Measurements from ENCODE around the gene TGFB1.
A peak's percentile ranks its signal among the peaks of the same experiment; 100 is the strongest.

Gene TGFB1

DNA sequence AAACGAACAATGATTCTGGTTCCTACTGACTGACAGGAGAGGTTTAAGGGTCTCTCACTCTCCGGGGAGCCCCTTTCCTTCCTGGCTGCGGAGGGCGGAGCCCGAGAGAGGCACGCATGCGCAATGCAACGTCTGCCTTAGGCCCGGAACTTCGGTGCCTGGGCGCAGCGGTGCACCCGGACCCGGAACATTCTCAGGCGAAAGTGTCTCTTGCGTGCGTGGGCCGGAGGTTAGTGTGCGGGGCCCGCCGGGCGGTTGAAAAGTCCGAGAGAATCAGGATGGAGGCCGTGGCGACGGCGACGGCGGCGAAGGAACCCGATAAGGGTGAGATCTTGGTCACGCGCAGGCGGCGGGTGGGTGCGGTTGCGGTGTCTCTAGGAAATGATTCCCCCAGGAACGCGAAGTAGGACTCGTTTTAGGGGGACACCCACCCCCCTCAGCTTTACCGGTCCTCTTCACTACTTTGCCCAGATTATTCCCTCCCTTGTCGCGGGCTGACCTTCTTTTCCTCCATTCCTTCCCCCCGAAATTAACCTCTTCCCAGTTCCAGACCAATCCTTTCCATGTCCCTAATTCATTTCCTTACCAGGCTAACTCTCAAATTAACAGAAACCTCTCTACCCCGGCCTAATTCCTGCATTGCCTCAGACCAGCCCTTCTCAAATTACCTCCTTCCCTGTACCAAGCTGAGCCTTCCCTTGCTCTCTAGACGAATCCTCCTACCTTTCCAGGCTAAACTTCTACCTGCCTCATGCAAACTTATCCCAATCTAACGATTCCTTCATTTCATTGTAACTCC, 43.5 kb downstream of the TGFB1 start, which contains the start of gene CCDC97:
CCDC97 (plus strand) TSS at position 140 of the 799 bp plus-strand sequence; CDS start at position 279, 139 bp downstream.
- TF ChIP-seq, protein P1, sequence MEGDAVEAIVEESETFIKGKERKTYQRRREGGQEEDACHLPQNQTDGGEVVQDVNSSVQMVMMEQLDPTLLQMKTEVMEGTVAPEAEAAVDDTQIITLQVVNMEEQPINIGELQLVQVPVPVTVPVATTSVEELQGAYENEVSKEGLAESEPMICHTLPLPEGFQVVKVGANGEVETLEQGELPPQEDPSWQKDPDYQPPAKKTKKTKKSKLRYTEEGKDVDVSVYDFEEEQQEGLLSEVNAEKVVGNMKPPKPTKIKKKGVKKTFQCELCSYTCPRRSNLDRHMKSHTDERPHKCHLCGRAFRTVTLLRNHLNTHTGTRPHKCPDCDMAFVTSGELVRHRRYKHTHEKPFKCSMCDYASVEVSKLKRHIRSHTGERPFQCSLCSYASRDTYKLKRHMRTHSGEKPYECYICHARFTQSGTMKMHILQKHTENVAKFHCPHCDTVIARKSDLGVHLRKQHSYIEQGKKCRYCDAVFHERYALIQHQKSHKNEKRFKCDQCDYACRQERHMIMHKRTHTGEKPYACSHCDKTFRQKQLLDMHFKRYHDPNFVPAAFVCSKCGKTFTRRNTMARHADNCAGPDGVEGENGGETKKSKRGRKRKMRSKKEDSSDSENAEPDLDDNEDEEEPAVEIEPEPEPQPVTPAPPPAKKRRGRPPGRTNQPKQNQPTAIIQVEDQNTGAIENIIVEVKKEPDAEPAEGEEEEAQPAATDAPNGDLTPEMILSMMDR (IDR thresholded peaks at IDR 0.05; ENCODE audit: extremely low read depth, missing control alignments), result no peak
- DNase-seq (ENCODE audit: low spot score), result peak; percentile 93

DNA sequence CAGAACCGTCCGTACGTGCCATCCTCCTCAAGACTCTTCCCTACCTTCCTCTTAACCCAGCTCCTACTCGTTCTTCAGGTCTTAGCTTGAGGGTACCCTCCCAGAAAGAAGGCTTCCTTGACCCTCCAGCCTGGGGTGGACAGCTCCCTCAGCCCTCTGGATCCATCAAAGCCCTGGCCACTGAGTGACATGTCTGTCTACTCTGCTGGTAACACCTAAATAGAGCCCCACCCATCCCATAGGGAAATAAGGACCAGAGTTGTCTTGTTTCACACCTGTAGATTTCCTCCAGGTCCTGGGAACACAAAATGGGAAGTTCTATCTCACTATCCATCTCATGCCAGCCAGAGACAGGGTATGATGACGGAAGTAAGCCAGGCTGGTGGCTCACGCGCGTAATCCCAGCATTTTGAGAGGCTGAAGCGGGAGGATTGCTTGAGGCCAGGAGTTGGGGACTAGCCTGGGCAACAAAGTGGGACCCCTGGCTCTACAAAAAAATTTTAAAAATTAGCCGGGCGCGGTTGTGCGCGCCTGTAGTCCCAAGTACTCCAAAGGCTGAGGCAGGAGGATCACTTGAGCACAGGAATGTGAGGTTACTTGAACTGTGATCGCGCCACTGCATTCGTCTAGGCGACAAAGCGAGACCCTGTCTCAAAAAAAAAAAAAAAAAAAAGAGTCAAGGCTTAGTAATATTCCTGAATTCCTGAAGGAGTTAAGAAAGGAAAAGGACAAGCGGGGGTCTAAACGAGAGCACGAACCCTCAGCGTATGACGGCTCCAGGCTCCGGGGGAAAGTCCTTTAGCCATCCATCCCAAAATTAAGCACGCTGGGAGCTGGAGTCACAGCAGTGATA, 44.3 kb downstream of the TGFB1 start:
- no peak for DNase-seq (ENCODE audit: low spot score)
- TF ChIP-seq, protein P1 (IDR thresholded peaks at IDR 0.05; ENCODE audit: extremely low read depth, missing control alignments), result no peak

DNA sequence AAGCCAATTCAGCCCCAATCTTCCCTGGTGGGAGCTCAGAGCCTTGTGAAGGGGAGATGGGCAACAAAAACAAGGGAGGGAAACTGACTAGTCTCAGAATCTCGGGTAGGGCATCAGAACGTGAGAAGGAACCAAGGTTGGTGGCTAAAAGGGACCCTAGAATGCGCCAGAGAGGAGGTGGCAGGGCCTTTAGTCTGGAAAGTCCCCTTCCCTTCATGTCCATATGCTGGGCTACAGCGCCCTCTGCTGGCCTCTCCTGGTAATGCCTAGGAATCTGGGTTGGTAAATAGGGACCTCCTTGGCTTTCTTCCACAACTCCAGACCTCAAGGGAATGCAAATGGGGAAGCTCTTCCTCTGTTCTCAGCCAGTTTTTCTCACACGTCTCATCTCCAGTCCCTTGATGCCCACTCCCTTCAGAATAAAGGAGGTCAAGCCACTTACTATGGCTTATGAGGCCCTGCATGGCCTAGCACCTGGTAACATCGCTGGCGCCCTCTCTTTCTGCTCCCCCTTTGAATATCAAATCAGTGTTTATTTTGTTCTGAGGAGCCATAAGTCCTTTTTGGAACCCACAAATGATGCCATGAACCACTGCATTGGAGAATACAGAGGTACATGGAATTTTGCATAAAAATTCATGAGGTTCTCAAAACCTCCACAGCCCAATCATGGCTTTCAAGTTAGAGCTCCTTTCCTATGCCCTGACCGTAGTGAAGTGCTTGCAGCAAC, 45.1 kb downstream of the TGFB1 start:
- TF ChIP-seq, protein P1 (IDR thresholded peaks at IDR 0.05; ENCODE audit: extremely low read depth, missing control alignments), result peak; percentile 98
- peak; percentile 83 for DNase-seq (ENCODE audit: low spot score)

- TF ChIP-seq, protein P1 (IDR thresholded peaks at IDR 0.05; ENCODE audit: extremely low read depth, missing control alignments), result no peak
- no peak for DNase-seq (ENCODE audit: low spot score)
Measured at GRCh38 chr19:41307954-41308449, 45.7 kb downstream of the TGFB1 start.

DNA sequence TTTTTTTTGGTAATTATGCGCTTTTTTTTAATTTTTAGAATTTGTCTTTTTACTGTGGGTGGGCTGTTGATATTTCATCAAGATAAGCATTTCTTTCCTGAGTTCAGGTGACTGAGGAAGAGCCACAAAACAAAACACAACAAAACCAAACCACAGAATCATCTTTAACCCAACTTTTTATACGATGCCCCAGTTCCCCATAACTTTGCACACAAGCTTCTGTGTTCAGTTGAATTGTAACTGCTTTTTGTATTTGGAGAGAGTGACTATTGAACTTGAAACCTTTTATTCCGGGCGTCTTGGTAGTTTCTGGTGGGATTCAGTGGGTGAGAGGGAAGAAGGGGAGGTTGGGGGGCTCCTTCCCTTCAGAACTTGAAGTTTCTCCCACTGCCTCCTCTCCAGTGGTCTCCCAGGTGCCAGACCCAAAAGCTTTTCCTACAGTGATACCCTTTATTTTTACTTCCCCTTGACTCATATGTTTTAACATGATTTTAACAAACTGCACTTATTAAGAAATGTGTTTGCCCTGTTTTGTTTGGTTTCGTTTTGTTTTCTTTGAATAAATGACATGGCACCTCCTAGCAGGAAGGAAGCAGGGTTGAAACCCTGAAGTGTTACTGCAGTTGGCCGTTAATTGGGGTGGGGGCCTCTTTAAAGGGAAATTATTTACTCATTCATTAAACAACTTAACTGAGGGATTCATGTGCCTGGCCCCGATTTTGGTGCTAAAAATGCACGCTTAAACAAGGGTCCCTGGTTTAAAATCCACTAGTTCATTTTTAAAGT, 46.4 kb downstream of the TGFB1 start:
- no peak for DNase-seq (ENCODE audit: low spot score)
- TF ChIP-seq, protein P1 (IDR thresholded peaks at IDR 0.05; ENCODE audit: extremely low read depth, missing control alignments), result no peak

DNA sequence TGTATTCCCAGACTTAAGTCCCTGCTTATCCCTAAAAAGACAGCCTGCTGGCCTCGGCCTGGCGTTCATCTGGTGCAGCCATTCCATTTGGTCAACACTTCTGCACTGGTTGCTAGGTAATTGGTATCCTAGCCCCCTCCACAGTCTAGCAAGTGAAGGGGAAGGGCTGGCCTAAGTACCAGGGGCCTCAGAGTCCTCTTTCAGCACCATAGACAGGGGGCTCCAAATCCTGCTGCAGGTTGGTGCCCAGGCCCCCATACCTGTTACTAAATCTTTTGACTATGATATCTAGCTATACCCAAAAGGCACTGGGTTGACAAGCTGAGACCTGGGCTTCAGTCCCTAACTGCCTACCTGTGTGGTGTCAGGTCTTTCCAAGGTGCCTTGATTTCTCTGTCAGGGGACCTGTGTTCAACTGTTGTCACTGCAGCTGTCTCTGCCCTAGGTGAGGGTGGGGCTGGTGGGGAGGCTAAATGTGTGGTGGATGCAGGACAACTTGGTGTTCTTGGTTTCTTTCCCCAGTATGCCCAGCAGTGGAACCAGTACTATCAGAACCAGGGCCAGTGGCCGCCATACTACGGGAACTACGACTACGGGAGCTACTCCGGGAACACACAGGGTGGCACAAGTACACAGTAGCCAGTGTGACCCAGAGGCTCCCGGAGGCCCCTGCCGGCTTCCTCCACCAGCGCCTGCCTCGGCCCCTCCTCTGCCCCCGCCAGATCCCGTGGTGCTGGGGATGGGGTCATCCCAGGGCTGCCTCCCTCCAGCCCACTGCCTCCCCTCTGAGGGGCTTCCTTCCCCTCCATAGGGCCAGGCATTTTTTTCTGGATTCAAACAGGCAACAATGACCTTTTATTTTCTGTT, 47.6 kb downstream of the TGFB1 start:
- no peak for DNase-seq (ENCODE audit: low spot score)
- TF ChIP-seq, protein P1 (IDR thresholded peaks at IDR 0.05; ENCODE audit: extremely low read depth, missing control alignments), result no peak
